Adrenal gland (tissue), 5 donors: Measurements from ENCODE around the gene IDS.

ENCODE experiments used
- POLR2A ChIP-seq, 2 donors: fragments of 450-650 bp; IDR thresholded peaks; one replicate each; pipeline ENCODE4 v1.6.1; 2017; ENCODE audit warnings: antibody characterized with exemption in 2 of 2, mild to moderate bottlenecking in 2 of 2, moderate library complexity in 1 of 2
- TF ChIP-seq, protein P1 (sequence below), 6 experiments: fragments of 450-650 bp in 4 of 6; fragments of 200-600 bp in 2 of 6; sonication (generic) in 1 of 6; IDR thresholded peaks; 1 replicate in 5 of 6; 2 replicates in 1 of 6; pipeline versions ENCODE4 v1.5.1 to v1.8.0; 2016 to 2021; ENCODE audit warnings: antibody characterized with exemption in 6 of 6, mild to moderate bottlenecking in 2 of 6, moderate library complexity in 1 of 6
- donor health status: DM: no; HTN: no; CAD: no.

DNA sequence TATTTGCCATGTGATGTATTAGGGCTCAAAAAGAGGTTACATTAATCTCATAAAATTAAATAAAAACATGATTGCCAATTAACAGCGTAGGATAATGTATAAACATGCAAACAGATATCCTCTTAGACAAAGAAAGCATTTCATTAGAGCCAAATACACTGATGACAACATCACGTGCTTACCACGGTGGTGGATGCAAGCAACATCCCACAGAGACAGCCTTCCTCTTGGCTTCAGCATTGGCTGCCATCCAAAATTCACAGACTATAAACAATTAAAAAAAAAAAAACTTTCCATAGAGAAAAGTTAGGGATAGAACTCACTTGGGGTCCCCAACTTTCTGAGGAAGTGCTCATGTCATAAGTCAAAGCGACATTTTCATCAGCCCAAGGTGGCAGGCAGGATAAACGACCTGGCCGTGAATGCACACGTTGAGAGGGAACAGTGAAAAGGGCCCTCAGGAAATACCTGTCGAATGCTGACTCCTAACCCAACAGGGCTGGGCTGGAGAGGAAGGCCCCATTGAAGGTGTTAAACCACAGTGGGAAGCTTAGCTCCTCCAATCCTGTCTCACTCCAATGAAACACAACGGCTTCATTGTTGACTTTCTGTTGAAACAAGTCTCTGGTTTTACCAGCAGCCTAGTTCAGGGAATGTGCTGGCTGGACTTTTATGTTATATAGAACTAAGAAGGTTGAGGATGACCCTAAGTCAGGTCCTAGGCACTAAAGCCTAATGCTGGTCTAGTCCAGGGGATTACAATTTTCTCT, 48.4 kb downstream of the IDS start:
- TF ChIP-seq, protein P1, sequence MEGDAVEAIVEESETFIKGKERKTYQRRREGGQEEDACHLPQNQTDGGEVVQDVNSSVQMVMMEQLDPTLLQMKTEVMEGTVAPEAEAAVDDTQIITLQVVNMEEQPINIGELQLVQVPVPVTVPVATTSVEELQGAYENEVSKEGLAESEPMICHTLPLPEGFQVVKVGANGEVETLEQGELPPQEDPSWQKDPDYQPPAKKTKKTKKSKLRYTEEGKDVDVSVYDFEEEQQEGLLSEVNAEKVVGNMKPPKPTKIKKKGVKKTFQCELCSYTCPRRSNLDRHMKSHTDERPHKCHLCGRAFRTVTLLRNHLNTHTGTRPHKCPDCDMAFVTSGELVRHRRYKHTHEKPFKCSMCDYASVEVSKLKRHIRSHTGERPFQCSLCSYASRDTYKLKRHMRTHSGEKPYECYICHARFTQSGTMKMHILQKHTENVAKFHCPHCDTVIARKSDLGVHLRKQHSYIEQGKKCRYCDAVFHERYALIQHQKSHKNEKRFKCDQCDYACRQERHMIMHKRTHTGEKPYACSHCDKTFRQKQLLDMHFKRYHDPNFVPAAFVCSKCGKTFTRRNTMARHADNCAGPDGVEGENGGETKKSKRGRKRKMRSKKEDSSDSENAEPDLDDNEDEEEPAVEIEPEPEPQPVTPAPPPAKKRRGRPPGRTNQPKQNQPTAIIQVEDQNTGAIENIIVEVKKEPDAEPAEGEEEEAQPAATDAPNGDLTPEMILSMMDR (IDR thresholded peaks at IDR 0.05): no peak
- no peak for TF ChIP-seq POLR2A (IDR thresholded peaks at IDR 0.05)
